ENCODE results near the gene NAA20. TPM values are rescaled to one million over a fixed set of nuclear protein-coding genes. Genes with fewer than 3 reads are reported as not detected.

The NAA20 gene
- total RNA-seq, 1 donor from 2014 or later, result 38.1 TPM

DNA sequence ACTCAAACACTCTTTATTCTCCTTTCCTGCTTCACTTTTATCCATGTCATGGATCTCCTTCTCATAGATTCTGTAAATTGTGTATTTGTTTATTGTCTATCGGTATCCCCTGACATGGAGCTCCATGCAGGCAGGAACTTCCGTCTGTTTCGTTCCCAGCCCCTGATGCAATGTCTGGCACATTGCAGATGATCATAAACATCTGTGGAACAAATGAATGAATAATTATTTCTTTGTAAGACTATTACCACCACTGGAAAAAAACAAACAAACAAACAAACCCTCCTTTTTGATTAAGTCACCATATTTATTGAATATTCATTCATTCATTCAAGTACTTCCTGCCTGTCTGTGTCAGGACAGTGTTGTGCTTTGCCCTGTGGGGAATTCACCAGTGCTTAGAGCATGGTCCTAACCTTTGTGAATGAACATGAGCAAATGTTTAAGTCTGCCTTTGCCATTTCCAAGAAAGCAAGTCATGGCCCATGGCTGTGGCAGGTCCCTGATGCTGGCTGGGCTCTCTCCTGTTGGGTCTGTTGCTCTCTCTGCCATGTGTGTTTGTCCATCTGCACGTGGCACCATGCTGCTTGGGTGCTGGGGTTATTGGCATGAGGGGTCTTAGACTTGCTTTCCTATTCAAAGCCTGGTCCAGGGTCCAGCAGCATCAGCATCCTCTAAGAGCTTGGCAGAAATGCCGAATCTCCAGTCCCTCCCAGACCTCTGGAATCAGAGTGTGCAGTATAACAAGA, 47.5 kb upstream of the NAA20 start:
- Mint-ChIP-seq H3K4me3 (ENCODE audit: low read depth) (no peak overlapping the region), H3K27me3 (no peaks in the 10 kb centered on the region), H3K36me3 (ENCODE audit: insufficient read depth) (peaks cover 12% of the 10 kb centered on the region), H3K4me1 (ENCODE audit: low read depth) (peaks cover 25% of the 10 kb centered on the region), H3K9me3 (ENCODE audit: low read depth) (no peaks in the 10 kb centered on the region), H3K27ac (no peak overlapping the region)
- TF ChIP-seq, protein P1, sequence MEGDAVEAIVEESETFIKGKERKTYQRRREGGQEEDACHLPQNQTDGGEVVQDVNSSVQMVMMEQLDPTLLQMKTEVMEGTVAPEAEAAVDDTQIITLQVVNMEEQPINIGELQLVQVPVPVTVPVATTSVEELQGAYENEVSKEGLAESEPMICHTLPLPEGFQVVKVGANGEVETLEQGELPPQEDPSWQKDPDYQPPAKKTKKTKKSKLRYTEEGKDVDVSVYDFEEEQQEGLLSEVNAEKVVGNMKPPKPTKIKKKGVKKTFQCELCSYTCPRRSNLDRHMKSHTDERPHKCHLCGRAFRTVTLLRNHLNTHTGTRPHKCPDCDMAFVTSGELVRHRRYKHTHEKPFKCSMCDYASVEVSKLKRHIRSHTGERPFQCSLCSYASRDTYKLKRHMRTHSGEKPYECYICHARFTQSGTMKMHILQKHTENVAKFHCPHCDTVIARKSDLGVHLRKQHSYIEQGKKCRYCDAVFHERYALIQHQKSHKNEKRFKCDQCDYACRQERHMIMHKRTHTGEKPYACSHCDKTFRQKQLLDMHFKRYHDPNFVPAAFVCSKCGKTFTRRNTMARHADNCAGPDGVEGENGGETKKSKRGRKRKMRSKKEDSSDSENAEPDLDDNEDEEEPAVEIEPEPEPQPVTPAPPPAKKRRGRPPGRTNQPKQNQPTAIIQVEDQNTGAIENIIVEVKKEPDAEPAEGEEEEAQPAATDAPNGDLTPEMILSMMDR (IDR thresholded peaks at IDR 0.05; ENCODE audit: unreplicated experiment), result no peak
- no peak for DNase-seq (ENCODE audit: low spot score, unreplicated experiment)

DNA sequence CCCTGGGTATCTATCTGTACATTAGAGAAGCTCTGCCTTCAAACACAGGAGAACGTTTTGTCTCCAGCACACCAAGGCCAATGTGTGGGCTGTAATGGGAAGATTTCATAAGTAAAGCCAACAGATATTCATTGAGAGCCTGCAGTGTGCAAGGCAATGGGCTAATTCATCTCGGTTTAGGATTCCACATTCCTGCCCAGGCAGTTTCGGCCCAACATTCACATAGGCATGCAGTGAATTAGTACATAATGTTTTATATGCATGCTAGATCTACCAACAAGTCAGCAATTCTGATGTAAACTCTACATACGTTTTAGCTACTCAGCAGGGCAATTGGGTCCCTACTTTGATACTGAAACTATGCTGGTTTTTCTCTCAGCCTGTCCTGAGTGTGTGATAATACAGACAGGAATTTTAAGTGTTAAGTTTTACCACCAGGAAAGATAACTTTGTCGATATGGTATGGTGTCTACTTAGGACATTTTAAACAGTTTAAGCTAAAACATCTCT, 46.9 kb upstream of the NAA20 start:
- TF ChIP-seq, protein P1 (IDR thresholded peaks at IDR 0.05; ENCODE audit: unreplicated experiment), result no peak
- Mint-ChIP-seq H3K27me3 (no peaks in the 10 kb centered on the region), H3K4me1 (ENCODE audit: low read depth) (peaks cover 22% of the 10 kb centered on the region), H3K36me3 (ENCODE audit: insufficient read depth) (peaks cover 10% of the 10 kb centered on the region), H3K9me3 (ENCODE audit: low read depth) (no peaks in the 10 kb centered on the region), H3K4me3 (ENCODE audit: low read depth) (no peak overlapping the region), H3K27ac (no peak overlapping the region)
- no peak for DNase-seq (ENCODE audit: low spot score, unreplicated experiment)

DNA sequence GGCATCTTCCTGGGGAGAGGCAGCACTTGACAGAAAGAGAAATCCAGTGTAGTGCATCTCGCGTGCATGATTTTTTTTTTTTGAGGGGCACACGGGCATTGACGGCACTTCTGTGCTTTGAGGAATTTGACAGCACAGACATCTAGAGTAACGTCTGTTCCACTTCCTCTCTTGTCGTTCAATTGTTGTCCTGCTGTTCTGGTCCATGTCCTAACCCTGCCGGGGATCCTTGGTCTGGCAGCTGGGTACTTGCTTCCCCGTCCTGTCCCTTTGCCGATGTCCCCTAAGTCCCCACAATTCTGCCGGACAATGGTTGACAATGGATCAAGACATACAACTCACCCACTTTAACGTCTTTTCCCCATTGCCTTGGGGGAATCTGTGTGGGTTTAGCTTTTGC, 46.0 kb upstream of the NAA20 start:
- Mint-ChIP-seq H3K27ac (no peak overlapping the region), H3K9me3 (ENCODE audit: low read depth) (no peaks in the 10 kb centered on the region), H3K27me3 (no peaks in the 10 kb centered on the region), H3K4me3 (ENCODE audit: low read depth) (no peak overlapping the region), H3K36me3 (ENCODE audit: insufficient read depth) (peaks cover 13% of the 10 kb centered on the region), H3K4me1 (ENCODE audit: low read depth) (peaks cover 25% of the 10 kb centered on the region)
- TF ChIP-seq, protein P1 (IDR thresholded peaks at IDR 0.05; ENCODE audit: unreplicated experiment), result no peak
- no peak for DNase-seq (ENCODE audit: low spot score, unreplicated experiment)

DNA sequence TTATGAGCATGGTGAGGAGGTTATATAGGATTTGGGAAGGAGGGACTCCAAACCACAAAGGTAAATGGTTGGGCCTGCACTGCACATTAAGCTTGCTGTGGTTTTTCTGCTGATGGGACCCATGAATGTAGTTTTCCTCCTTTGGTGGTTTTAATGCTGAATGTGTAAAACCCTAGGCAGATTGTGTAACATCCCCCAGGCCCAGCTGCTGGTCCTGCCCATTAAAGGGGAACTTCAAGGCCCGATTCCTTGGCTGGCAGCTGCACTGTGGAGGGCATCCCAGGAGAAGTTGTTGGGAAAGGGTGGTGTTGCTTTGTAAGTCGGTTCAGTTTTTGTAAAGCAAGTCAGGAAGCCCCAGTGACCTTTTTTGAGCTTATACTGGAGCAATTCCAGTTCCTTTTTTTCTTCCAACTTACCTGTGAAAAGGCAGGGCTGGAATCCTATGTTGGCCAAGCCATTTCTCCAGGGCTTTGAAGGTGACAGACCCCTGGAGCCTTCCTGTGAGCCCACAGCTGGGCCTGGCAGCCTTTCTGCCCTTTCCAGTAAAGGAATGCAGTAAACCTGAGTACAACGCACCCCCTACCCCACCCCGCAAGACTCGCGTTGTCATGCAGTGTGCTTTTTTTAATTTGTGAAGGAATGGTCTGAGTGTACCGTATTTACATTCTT, 43.1 kb upstream of the NAA20 start:
- TF ChIP-seq, protein P1 (IDR thresholded peaks at IDR 0.05; ENCODE audit: unreplicated experiment), result no peak
- H3K27ac Mint-ChIP-seq, result peak overlapping the region; percentile 91
- H3K4me3 Mint-ChIP-seq (ENCODE audit: low read depth), result no peak overlapping the region
- H3K9me3 Mint-ChIP-seq (ENCODE audit: low read depth), result peaks cover 2% of the 10 kb centered on the region
- peaks cover 26% of the 10 kb centered on the region for H3K4me1 Mint-ChIP-seq (ENCODE audit: low read depth)
- no peak for DNase-seq (ENCODE audit: low spot score, unreplicated experiment)
- H3K27me3 Mint-ChIP-seq, result no peaks in the 10 kb centered on the region
- peaks cover 26% of the 10 kb centered on the region for H3K36me3 Mint-ChIP-seq (ENCODE audit: insufficient read depth)

DNA sequence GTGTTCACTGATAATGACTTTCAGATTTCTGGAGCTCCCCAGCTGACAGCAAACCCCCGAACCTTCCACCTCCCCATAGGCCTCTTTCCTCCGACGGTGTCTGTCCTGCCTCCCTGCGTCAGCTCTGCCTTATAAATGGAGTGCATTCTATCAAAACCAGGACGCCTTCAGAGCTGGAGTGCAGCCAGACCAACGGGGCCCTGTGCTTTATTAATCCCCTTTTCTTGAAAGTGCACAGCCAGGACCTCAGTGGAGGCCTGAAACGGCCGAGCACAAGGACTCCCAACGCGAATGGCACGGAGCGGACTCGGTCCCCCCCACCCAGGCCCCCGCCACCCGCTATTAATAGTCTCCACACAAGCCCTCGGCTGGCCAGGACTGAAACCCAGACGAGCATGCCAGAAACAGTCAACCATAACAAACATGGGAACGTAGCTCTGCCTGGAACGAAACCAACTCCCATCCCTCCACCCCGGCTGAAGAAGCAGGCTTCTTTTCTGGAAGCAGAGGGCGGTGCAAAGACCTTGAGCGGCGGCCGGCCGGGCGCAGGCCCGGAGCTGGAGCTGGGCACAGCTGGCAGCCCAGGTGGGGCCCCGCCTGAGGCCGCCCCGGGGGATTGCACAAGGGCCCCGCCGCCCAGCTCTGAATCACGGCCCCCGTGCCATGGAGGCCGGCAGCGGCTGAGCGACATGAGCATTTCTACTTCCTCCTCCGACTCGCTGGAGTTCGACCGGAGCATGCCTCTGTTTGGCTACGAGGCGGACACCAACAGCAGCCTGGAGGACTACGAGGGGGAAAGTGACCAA, 42.3 kb upstream of the NAA20 start:
- peak overlapping the region; percentile 91 for H3K27ac Mint-ChIP-seq
- H3K36me3 Mint-ChIP-seq (ENCODE audit: insufficient read depth), result peaks cover 25% of the 10 kb centered on the region
- TF ChIP-seq, protein P1 (IDR thresholded peaks at IDR 0.05; ENCODE audit: unreplicated experiment), result no peak
- H3K4me3 Mint-ChIP-seq (ENCODE audit: low read depth), result no peak overlapping the region
- no peak for DNase-seq (ENCODE audit: low spot score, unreplicated experiment)
- peaks cover 2% of the 10 kb centered on the region for H3K9me3 Mint-ChIP-seq (ENCODE audit: low read depth)
- no peaks in the 10 kb centered on the region for H3K27me3 Mint-ChIP-seq
- H3K4me1 Mint-ChIP-seq (ENCODE audit: low read depth), result peaks cover 26% of the 10 kb centered on the region
